ENCODE data around the gene RNF5. TPM values are rescaled to one million over a fixed set of nuclear protein-coding genes. Genes with fewer than 3 reads are reported as not detected.
"Not testable (repeated sequence)": the region's sequence is repeated elsewhere in the genome, so short reads cannot be mapped to it uniquely, and the experiment has no call there.

The RNF5 gene
- total and polyA plus RNA-seq, 12 donors: 53.0 to 132 (median 82.7) TPM

- DNase-seq (no peak), ATAC-seq (no peak)
- no peaks in the 10 kb centered on the region for H3K27me3 ChIP-seq
- H3K4me3 ChIP-seq: no peak overlapping the region
- peaks cover 0 to 72% (median 25%) of the 10 kb centered on the region in 9 donors for H3K36me3 ChIP-seq
- 77 to 90% methylated on average over 3 of the region's 3 CpGs for WGBS, 2 donors
- peaks cover 16 to 91% (median 60%) of the 10 kb centered on the region in 9 donors for H3K4me1 ChIP-seq
- peak overlapping the region; percentile 22 to 99 (median 66) for H3K27ac ChIP-seq
- intact Hi-C loops (cut with DNase I): no loop called here
- H3K9me3 ChIP-seq: no peaks in the 10 kb centered on the region
- no peak for TF ChIP-seq CTCF (IDR thresholded peaks at IDR 0.05)
These were observed 4.8 kb downstream of the RNF5 start for GRCh38 chr6:32183030-32183429.

- peaks cover 18 to 97% (median 65%) of the 10 kb centered on the region in 9 donors for H3K4me1 ChIP-seq
- H3K9me3 ChIP-seq: no peaks in the 10 kb centered on the region
- intact Hi-C loops (cut with DNase I): no loop called here
- no peak overlapping the region for H3K4me3 ChIP-seq
- H3K36me3 ChIP-seq: peaks cover 0 to 76% (median 26%) of the 10 kb centered on the region in 9 donors
- H3K27me3 ChIP-seq: no peaks in the 10 kb centered on the region
- 64 to 71% methylated on average over 15 of the region's 15 CpGs for WGBS, 2 donors
- TF ChIP-seq CTCF (IDR thresholded peaks at IDR 0.05): no peak
- ATAC-seq (peak in 1 of 8 donors; percentile 18), DNase-seq (peak in 1 of 2 donors; percentile 60)
- peak overlapping the region; percentile 22 to 99 (median 66) for H3K27ac ChIP-seq
These were observed 5.4 kb downstream of the RNF5 start for GRCh38 chr6:32183483-32184083.

- Histone ChIP-seq H3K36me3 (peaks cover 0 to 76% (median 26%) of the 10 kb centered on the region in 9 donors), H3K27ac (peak within 1 kb of the TSS; percentile 22 to 99 (median 75)), H3K9me3 (no peaks in the 10 kb centered on the region), H3K4me1 (peaks cover 20 to 97% (median 64%) of the 10 kb centered on the region in 9 donors), H3K4me3 (no peak within 1 kb of the TSS), H3K27me3 (no peaks in the 10 kb centered on the region)
- ATAC-seq (no peak), DNase-seq (no peak)
- intact Hi-C loops (cut with DNase I): no loop called here
- 71 to 72% methylated on average over 6 of the region's 6 CpGs for WGBS, 2 donors
- no peak for TF ChIP-seq CTCF (IDR thresholded peaks at IDR 0.05)
These were observed 6.0 kb downstream of the RNF5 start, which contains the start of gene AGER for GRCh38 chr6:32184084-32184640. TSS of gene AGER (minus strand) at chr6:32184253. CDS start at chr6:32184222, 31 bp downstream.

- peak; percentile 45 to 76 (median 56) for ATAC-seq
- intact Hi-C loops (cut with DNase I); H3K27me3 ChIP-seq; H3K9me3 ChIP-seq; H3K4me3 ChIP-seq: not testable (repeated sequence)
- Histone ChIP-seq H3K27ac (peak overlapping the region; percentile 60 to 99 (median 76)), H3K36me3 (peaks cover 0 to 64% (median 21%) of the 10 kb centered on the region in 9 donors), H3K4me1 (peaks cover 16 to 86% (median 58%) of the 10 kb centered on the region in 9 donors)
- 16 to 18% methylated on average over 11 of the region's 11 CpGs for WGBS, 2 donors
- DNase-seq: peak; percentile 81 to 89
These were observed 7.5 kb downstream of the RNF5 start for GRCh38 chr6:32185681-32186131.

- H3K4me3 ChIP-seq; intact Hi-C loops (cut with DNase I); ATAC-seq; H3K27me3 ChIP-seq; H3K9me3 ChIP-seq; DNase-seq: not testable (repeated sequence)
- H3K4me1 ChIP-seq: peaks cover 19 to 86% (median 63%) of the 10 kb centered on the region in 9 donors
- WGBS, 2 donors: 60 to 64% methylated on average over 10 of the region's 10 CpGs
- H3K36me3 ChIP-seq: peaks cover 0 to 58% (median 21%) of the 10 kb centered on the region in 9 donors
- peak overlapping the region; percentile 60 to 99 (median 76) for H3K27ac ChIP-seq
These were observed 8.1 kb downstream of the RNF5 start for GRCh38 chr6:32186151-32186840.

All from heart right ventricle (tissue), 16 donors.